ENCODE results near the gene IPMK.
"Not testable (repeated sequence)": the region's sequence is repeated elsewhere in the genome, so short reads cannot be mapped to it uniquely, and the experiment has no call there.

Gene IPMK

DNA sequence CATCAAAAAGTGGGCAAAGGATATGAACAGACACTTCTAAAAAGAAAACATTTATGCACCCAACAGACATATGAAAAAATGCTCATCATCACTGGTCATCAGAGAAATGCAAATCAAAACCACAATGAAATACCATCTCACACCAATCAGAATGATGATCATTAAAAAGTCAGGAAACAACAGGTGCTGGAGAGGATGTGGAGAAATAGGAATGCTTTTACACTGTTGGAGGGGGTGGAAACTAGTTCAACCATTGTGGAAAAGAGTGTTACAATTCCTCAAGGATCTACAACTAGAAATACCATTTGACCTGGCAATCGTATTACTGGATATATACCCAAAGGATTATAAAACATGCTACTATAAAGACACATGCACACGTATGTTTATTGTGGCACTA lies 111.8 kb downstream of the IPMK start:
- not testable (repeated sequence) for DNase-seq (ENCODE audit: low spot score)

DNA sequence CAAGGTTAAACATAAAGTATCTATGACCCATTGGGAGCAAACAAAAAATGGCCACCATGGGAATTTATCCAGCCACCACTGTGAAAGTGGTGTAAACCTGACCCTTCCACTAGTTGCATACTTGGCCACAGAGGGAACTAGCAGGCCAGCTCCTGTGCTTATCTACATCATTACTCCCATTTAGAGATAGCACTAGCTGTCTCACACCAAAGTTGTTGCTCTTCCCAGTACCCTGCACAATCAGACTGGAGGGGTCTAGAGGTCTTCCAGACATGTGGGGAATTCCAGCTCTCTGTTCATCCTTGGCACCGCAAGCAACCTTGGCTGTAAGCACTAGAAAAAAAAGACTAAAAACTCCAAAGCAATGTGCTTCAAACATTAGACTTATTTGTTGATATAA lies 113.9 kb downstream of the IPMK start:
- DNase-seq (ENCODE audit: low spot score), result no peak

- DNase-seq (ENCODE audit: low spot score), result peak; percentile 71
These were observed 114.9 kb downstream of the IPMK start for GRCh38 chr10:58152673-58153263.

- DNase-seq (ENCODE audit: low spot score), result no peak
These were observed 117.4 kb downstream of the IPMK start for GRCh38 chr10:58150290-58150689.

- no peak for DNase-seq (ENCODE audit: low spot score)
These were observed 123.8 kb downstream of the IPMK start for GRCh38 chr10:58143944-58144343.

Measured in SK-N-DZ (cell line).